Spleen (tissue), 7 donors: ENCODE data around the gene SMIM35.

Source experiments
- CTCF ChIP-seq, 11 experiments: fragments of 200-600 bp in 7 of 11; fragments of 450-650 bp in 4 of 11; sonication (generic) in 4 of 11; IDR thresholded peaks in 8 of 11; conservative IDR thresholded peaks in 3 of 11; 1 replicate in 7 of 11; 2 replicates in 4 of 11; pipeline versions ENCODE4 v1.4.0 to v1.8.0; 2016 to 2021; ENCODE audit warnings: antibody characterized with exemption in 11 of 11, inconsistent platforms in 4 of 11, mild to moderate bottlenecking in 1 of 11
- POLR2A ChIP-seq, 3 donors: fragments of 450-650 bp; IDR thresholded peaks; one replicate each; pipeline ENCODE4 v1.5.1; 2017; ENCODE audit warnings: antibody characterized with exemption in 3 of 3, mild to moderate bottlenecking in 1 of 3
- POLR2AphosphoS5 ChIP-seq, 3 donors: sonication (generic); formaldehyde crosslinking; IDR thresholded peaks; one replicate each; pipeline ENCODE4 v1.5.1; 2017; ENCODE audit warnings: antibody characterized with exemption in 3 of 3
- donor health status: DM: no; HTN: no; CAD: no; lungs with moderate emphysema.
- donor health status: DM: no; HTN: no; CAD: no.
- donor health status: DM: no; HTN: no; CAD: no.

- TF ChIP-seq POLR2A (IDR thresholded peaks at IDR 0.05) (no peak), CTCF (IDR thresholded peaks at IDR 0.05 in 8 of 11, conservative IDR thresholded peaks at IDR 0.05 in 3 of 11) (no peak), POLR2AphosphoS5 (IDR thresholded peaks at IDR 0.05) (no peak)
Measured at GRCh38 chr11:118047749-118048148, 39.0 kb downstream of the SMIM35 start.
